GM23338 (cell line): Measurements from ENCODE around the gene MYBPC2. TPM values are rescaled to one million over a fixed set of nuclear protein-coding genes. Genes with fewer than 3 reads are reported as not detected.

Experiments used
- ATAC-seq: fragments of 200-7000 bp; cut with Tn5 transposase; 3 replicates; pipeline ENCODE4 v1.9.1; 2020
- DNase-seq: peaks from one replicate; pipeline ENCODE4 v3.0.0-alpha.2; 2015; ENCODE audit warnings: low spot score
- H2AFZ ChIP-seq: fragments of 200-600 bp; sonication (generic); 2 replicates; pipeline ENCODE4 v1.8.0; 2016; ENCODE audit warnings: antibody characterized with exemption, mild to moderate bottlenecking, moderate library complexity
- H3F3A ChIP-seq: fragments of 200-600 bp; sonication (generic); replicated peaks from 2 replicates; pipeline ENCODE4 v1.8.0; 2017; ENCODE audit warnings: antibody characterized with exemption, mixed run types, low read depth
- H3K27ac ChIP-seq: fragments of 200-600 bp; sonication (generic); 2 replicates; pipeline ENCODE4 v1.6.1; 2016; ENCODE audit warnings: low read depth
- H3K27me3 ChIP-seq: fragments of 200-600 bp; sonication (generic); 2 replicates; pipeline ENCODE4 v1.8.0; 2016; ENCODE audit warnings: mild to moderate bottlenecking, mixed run types, moderate library complexity; ENCODE audit not compliant: insufficient read depth
- H3K36me3 ChIP-seq: fragments of 200-600 bp; sonication (generic); 2 replicates; pipeline ENCODE4 v1.8.0; 2016; ENCODE audit warnings: mild to moderate bottlenecking; ENCODE audit not compliant: insufficient read depth
- H3K4me1 ChIP-seq: fragments of 200-600 bp; sonication (generic); 2 replicates; pipeline ENCODE4 v1.8.0; 2016; ENCODE audit warnings: mild to moderate bottlenecking, moderate library complexity; ENCODE audit not compliant: insufficient read depth
- H3K4me2 ChIP-seq: fragments of 200-600 bp; sonication (generic); 2 replicates; pipeline ENCODE4 v1.7.1; 2017; ENCODE audit warnings: mixed run types
- H3K4me3 ChIP-seq: fragments of 200-600 bp; sonication (generic); 2 replicates; pipeline ENCODE4 v1.6.1; 2016; ENCODE audit warnings: mixed run types
- H3K79me2 ChIP-seq: fragments of 200-600 bp; sonication (generic); replicated peaks from 2 replicates; pipeline ENCODE4 v1.8.0; 2017; ENCODE audit warnings: mild to moderate bottlenecking; ENCODE audit not compliant: insufficient read depth
- H3K9me2 ChIP-seq: fragments of 200-600 bp; sonication (generic); 2 replicates; pipeline ENCODE4 v1.8.0; 2017; ENCODE audit not compliant: insufficient read depth
- H4K20me1 ChIP-seq: fragments of 200-600 bp; sonication (generic); replicated peaks from 2 replicates; pipeline ENCODE4 v1.8.0; 2017; ENCODE audit warnings: mild to moderate bottlenecking; ENCODE audit not compliant: insufficient read depth
- H3K27ac Mint-ChIP-seq: 2 replicates; pipeline ENCODE4 v1.8.0; 2020; ENCODE audit warnings: inconsistent platforms, mild to moderate bottlenecking, moderate library complexity, mixed read lengths
- H3K27me3 Mint-ChIP-seq: 3 replicates; pipeline ENCODE4 v1.8.0; 2022; ENCODE audit warnings: low read depth, mild to moderate bottlenecking, moderate library complexity, mixed read lengths, inconsistent platforms; ENCODE audit not compliant: insufficient read depth, poor library complexity
- H3K36me3 Mint-ChIP-seq: 3 replicates; pipeline ENCODE4 v1.8.0; 2021; ENCODE audit warnings: low read depth, mild to moderate bottlenecking, inconsistent platforms, moderate library complexity, mixed read lengths
- H3K4me1 Mint-ChIP-seq: 3 replicates; pipeline ENCODE4 v1.8.0; 2020; ENCODE audit warnings: mild to moderate bottlenecking, inconsistent platforms, mixed read lengths
- H3K4me3 Mint-ChIP-seq: 3 replicates; pipeline ENCODE4 v1.8.0; 2021; ENCODE audit warnings: moderate library complexity, mild to moderate bottlenecking, inconsistent platforms, mixed read lengths
- H3K9me3 Mint-ChIP-seq: 3 replicates; pipeline ENCODE4 v1.8.0; 2020; ENCODE audit warnings: moderate library complexity, mild to moderate bottlenecking, inconsistent platforms, mixed read lengths
- CREB1 ChIP-seq: fragments of 250-450 bp; sonication (Bioruptor Pico); IDR thresholded peaks from 2 replicates; pipeline ENCODE4 v1.5.0; 2020; ENCODE audit warnings: low read depth, mild to moderate bottlenecking, moderate library complexity
- ETS1 ChIP-seq: IDR thresholded peaks from 2 replicates; pipeline ENCODE4 v1.6.1; 2016; ENCODE audit warnings: antibody characterized with exemption
- EZH2 ChIP-seq: fragments of 200-600 bp; sonication (generic); IDR thresholded peaks from one replicate; pipeline ENCODE4 v1.8.0; 2017; ENCODE audit warnings: antibody characterized with exemption, mild to moderate bottlenecking, low read depth; ENCODE audit not compliant: unreplicated experiment
- EZH2phosphoT487 ChIP-seq: fragments of 200-600 bp; sonication (generic); IDR thresholded peaks from one replicate; pipeline ENCODE4 v1.8.1; 2018; ENCODE audit warnings: antibody characterized with exemption; ENCODE audit not compliant: unreplicated experiment
- NANOG ChIP-seq: IDR thresholded peaks from 2 replicates; pipeline ENCODE4 v1.6.1; 2016; ENCODE audit warnings: antibody characterized with exemption, borderline replicate concordance
- POLR2AphosphoS5 ChIP-seq: IDR thresholded peaks from 2 replicates; pipeline ENCODE4 v1.6.1; 2016; ENCODE audit warnings: antibody characterized with exemption, low read depth
- REST ChIP-seq: IDR thresholded peaks from one replicate; pipeline ENCODE4 v1.6.1; 2018; ENCODE audit warnings: antibody characterized with exemption; ENCODE audit not compliant: unreplicated experiment
- ZNF114 ChIP-seq: fragments of 250-450 bp; sonication (Bioruptor Pico); IDR thresholded peaks from 2 replicates; pipeline ENCODE4 v1.5.0; 2020; ENCODE audit warnings: mild to moderate bottlenecking, moderate library complexity
- ZNF331 ChIP-seq: fragments of 250-450 bp; sonication (Bioruptor Pico); IDR thresholded peaks from 2 replicates; pipeline ENCODE4 v1.5.0; 2020; ENCODE audit warnings: low read depth, mild to moderate bottlenecking, moderate library complexity
- ZNF462 ChIP-seq: fragments of 250-450 bp; sonication (Bioruptor Pico); IDR thresholded peaks from 2 replicates; pipeline ENCODE4 v1.5.0; 2020; ENCODE audit warnings: mild to moderate bottlenecking, moderate library complexity
- polyA plus RNA-seq: library from polyadenylated mRNA; unstranded; fragments of >200 nt; fragmentation: Nextera tagmentation; extraction: Ambion mirVana; gene quantifications from 2 replicates; pipeline ENCODE4 v1.2.1, GENCODE V29; 2016
- total RNA-seq: library from RNA; depleted of rRNA; stranded (reverse); fragments of >200 nt; shearing (Covaris generic); gene quantifications from 2 replicates; pipeline ENCODE4 v1.2.3, GENCODE V29; 2014
- TF ChIP-seq, protein P1 (sequence below), 2 experiments: fragments of 200-600 bp in 1 of 2; sonication (generic) in 1 of 2; conservative IDR thresholded peaks; 2 replicates each; pipeline versions ENCODE4 v1.5.1 to v1.6.1; 2016 to 2017; ENCODE audit warnings: antibody characterized with exemption in 2 of 2, low read depth in 2 of 2, mild to moderate bottlenecking in 2 of 2, moderate library complexity in 1 of 2

The MYBPC2 gene
- total and polyA plus RNA-seq, 2 experiments from 2014 or later = 4.2 to 5.9 TPM

DNA sequence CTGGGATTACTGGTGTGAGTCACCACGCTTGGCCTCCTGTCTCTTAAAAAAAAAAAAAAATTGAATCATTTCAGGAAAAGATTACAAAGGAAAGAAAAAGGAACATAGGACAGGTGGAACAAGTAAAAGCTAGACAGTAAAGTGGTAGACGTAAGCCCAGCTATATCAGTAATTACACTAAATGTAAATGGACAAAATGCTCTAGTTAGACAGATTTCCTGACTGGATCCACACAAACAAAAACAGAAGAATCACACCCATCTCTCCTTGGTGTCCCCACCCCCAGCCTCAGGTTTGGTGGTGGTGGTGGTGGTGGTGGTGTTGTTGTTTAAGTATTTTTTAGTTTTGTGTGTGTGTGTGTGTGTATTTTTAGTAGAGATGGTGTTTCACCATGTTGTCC lies 20.3 kb upstream of the MYBPC2 start:
- Mint-ChIP-seq H3K27me3 (peaks cover 8% of the 10 kb centered on the region), H3K4me3 (no peak overlapping the region), H3K9me3 (no peaks in the 10 kb centered on the region; the same call in 2 of the 3 replicates), H3K4me1 (peaks cover 6% of the 10 kb centered on the region; the same call in 2 of the 3 replicates), H3K27ac (no peak overlapping the region), H3K36me3 (peaks cover 49% of the 10 kb centered on the region)
- DNase-seq = no peak
- H3K4me3 ChIP-seq = no peak overlapping the region
- H2AFZ ChIP-seq = no peak overlapping the region
- H3K79me2 ChIP-seq = no peaks in the 10 kb centered on the region
- H3K27ac ChIP-seq = no peak overlapping the region
- H3K9me2 ChIP-seq = no peaks in the 10 kb centered on the region
- H3K4me1 ChIP-seq = peaks cover 7% of the 10 kb centered on the region; the same call in 1 of the 2 replicates
- H3K4me2 ChIP-seq = no peak overlapping the region
- ATAC-seq = no peak
- no peaks in the 10 kb centered on the region; the same call in 1 of the 2 replicates for H4K20me1 ChIP-seq
- TF ChIP-seq POLR2AphosphoS5 (no peak), ZNF114 (CRISPR knock-in tag) (no peak), REST (no peak), EZH2phosphoT487 (no peak), ZNF331 (no peak), NANOG (no peak), CREB1 (CRISPR knock-in tag) (no peak), ETS1 (no peak), EZH2 (no peak), ZNF462 (CRISPR knock-in tag) (no peak)
- TF ChIP-seq, protein P1, sequence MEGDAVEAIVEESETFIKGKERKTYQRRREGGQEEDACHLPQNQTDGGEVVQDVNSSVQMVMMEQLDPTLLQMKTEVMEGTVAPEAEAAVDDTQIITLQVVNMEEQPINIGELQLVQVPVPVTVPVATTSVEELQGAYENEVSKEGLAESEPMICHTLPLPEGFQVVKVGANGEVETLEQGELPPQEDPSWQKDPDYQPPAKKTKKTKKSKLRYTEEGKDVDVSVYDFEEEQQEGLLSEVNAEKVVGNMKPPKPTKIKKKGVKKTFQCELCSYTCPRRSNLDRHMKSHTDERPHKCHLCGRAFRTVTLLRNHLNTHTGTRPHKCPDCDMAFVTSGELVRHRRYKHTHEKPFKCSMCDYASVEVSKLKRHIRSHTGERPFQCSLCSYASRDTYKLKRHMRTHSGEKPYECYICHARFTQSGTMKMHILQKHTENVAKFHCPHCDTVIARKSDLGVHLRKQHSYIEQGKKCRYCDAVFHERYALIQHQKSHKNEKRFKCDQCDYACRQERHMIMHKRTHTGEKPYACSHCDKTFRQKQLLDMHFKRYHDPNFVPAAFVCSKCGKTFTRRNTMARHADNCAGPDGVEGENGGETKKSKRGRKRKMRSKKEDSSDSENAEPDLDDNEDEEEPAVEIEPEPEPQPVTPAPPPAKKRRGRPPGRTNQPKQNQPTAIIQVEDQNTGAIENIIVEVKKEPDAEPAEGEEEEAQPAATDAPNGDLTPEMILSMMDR (conservative IDR thresholded peaks at IDR 0.05; ENCODE audit: low read depth in 2 of 2) = no peak
- no peaks in the 10 kb centered on the region; the same call in 1 of the 2 replicates for H3K36me3 ChIP-seq
- H3K27me3 ChIP-seq = no peaks in the 10 kb centered on the region
- peaks cover 4% of the 10 kb centered on the region for H3F3A ChIP-seq
